HL-60/S4 treated with phorbol 12-myristate 13-acetate at 8.2 ng/mL for 4 days and 3 days (cell line): ENCODE data around the gene DNPEP.
"Not testable (repeated sequence)": the region's sequence is repeated elsewhere in the genome, so short reads cannot be mapped to it uniquely, and the experiment has no call there.

Experiments used
- in situ Hi-C: fragments of 300-500 bp; cut with MboI; formaldehyde crosslinking; loops from 2 replicates; pipeline ENCODE4 v1.15.0; 2022; ENCODE audit warnings: low sequenced_read_pairs

Gene DNPEP

DNA sequence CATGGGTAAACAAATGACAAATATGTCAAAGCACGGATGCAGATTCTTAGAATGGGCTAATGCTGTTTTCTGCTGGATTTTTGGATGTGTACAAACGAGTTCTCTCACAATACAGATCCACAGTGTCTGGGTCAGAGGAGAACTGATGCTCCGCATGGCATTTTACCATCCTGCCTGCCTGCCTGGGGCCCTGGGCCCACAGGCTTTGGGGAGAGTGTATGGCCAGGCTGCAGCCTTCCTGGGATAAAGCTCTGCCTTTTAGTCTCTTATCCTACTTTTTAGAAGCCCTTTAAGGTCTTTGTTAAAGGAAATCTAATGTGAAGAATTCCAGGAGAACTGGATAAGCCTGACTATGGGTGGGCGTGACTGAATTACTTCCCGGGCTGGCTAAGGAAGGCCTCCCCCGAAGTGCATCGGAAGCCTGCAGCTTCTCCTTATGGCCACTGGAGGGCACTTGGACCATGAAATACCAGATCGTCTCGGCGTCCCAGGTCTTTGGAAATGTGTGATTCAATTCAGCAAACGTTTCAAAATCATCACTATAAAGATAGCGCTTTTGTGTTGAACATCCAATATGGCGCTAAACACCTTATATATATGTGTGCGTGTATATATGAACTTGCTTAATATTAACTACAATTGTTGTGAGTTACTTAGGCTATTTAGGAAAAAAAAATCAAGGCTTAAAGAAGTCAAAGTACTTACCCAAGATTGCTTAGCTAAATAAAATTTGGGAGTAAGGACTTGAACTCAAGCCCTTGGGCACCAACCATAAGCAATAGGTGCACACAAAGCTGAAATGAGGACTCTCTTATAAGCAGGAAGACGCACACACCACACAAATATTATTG, 15.2 kb upstream of the DNPEP start:
- in situ Hi-C loops, result loop anchor here (10.0 kb wide), 1 partner anchor 122 kb away; no protein-coding TSS in a partner anchor

DNA sequence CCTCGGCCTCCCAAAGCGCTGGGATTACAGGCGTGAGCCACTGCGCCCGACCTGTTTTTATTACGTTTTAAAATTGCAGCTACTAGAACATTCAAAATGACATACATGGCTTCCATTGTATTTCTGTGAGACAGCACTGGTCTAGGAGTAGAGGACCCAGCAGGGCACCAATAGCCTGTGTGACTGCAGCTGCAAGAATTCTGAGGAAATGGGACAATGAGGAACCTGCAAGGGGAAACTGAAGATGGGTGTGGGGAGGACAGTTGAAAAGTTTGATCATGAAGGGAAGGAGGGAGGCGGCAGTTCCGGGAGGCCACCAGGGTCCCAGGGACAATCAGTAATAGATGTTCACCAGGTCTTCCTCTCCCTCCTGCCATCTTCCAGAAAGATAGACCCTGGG, 13.9 kb upstream of the DNPEP start:
- in situ Hi-C loops, result loop anchor here (10.0 kb wide), 1 partner anchor 123 kb away; no protein-coding TSS in a partner anchor

DNA sequence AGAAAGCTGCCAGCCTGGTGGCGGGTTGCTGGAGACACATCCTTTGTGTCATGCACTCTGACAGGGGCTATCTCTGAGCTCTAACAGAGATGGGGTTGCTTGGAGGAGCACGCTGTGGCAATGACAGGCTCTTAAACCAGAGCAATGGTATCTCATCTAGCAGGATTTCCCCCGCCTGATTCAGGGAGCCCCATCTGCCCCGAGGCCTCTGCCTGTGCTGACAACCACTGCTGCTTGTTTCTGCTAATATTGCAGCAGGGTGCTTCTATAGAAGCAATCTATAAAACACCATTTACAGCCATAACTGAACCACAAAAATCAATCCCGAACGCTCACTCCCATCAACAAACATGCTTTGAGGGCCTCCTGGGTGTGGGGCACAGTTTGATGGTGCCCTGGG, 12.8 kb upstream of the DNPEP start:
- in situ Hi-C loops, result loop anchor here (10.0 kb wide), 1 partner anchor 124 kb away; no protein-coding TSS in a partner anchor

DNA sequence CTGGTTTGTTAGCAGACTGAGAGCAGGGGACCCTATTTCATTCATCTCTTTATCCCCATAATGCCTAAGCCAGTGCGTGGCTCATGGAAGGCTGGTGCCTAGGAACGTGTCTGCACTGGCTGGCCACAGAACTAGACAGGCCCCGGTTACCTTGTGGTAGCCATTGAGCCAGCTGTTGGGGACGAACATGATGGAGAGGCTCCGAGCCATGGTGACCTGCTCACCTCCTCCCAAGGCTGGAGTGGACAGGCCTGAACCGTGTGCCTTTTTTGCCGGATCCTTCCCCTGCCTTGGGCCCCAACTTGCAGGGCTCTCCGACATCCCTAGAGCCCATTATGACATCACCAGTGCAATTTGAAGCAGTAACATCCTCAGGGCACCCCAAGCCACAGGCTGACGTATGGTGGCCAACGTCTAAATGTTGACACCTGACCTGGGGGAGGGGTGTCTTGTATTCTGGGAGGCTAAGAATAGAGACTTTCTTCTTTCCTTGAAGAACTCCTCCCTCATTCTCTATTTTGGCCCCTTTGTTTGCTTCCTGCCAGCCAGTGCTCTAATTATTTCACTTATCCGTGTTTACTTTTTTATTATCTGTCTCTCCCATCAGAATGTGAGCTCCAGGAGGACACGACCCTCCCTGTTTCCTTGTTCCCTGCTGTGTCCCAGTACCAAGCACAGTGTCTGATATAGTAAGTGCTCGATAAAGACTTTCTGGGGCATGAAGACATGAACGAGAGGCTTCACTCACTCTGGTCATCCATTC, 12.2 kb upstream of the DNPEP start:
- in situ Hi-C loops, result loop anchor here (10.0 kb wide), 1 partner anchor 125 kb away; no protein-coding TSS in a partner anchor

DNA sequence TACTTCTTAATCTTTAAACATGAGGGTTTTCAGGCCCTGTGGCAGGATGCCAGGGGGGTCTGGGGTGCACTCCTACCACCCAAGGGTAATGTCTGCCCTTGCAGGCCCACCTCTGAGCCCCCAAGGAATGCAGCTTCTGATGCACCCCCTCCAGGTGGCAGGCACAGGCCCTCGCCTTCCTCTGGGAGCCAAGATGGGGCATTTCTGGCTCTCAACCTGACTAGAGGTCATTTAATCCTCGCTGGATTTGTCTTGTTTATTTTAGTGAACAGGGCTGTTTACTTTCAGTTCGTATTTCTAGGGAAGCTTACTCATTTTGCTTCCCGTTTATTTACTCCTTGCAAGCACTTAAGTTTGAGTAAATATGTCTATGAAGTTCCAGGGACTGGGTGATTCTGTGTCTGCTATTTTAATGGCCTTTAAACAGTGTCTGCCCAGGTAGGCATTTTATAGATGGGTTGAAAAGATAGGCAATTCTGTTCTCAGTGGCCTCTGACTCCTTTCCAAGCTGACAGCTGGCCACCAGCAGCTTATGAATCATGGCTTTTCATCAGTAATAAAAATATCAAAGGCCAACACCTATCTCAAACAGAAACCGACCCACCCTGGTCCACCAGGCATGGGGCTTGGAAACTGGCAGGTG, 11.1 kb upstream of the DNPEP start:
- in situ Hi-C loops, result no loop called here

DNA sequence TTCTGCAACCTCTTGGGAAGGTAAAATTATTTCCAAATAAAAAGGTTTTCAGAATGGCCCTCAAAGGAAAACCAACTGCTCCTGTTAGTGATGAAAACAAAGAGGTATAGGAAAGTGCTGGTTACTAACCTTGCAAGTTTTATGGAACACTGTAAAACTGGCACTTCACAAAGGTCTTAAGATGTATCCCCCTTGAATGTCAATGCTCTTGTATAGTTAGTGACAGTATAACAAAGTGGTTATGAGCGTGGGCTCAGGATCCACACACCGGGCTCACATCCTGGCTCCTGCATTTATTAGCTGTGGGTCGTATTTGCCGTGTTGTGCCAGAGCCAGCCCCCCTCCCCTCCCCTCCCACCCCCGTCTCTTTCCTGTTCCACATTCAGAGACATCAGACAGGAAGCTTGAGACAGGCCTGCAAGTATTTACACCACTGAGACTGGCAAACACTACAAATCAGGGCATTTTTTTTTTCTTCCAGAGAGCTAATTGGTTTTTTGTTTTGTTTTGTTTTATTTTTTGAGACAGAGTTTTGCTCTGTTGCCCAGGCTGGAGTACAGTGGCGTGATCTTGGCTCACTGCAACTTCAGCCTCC, 9.2 kb upstream of the DNPEP start:
- in situ Hi-C loops, result no loop called here

DNA sequence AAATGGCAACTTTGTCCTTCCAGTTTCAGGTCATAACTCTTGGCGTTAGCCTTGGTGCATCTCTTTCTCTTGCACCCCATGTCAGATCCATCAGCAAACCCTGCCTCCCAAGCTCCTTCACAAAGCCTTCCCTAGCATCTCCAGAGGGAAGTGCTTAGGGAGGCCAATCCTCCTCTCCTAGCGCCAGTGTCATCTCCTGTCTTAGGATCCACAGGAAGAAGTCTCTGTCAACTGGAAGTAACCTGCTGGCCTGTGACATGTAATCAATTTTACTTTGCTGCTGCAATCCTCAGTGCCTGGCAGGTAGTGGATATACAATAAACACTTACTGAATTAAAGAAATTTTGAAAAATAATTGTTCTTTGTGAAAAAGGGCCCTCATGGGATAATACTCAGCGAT, 7.9 kb upstream of the DNPEP start:
- in situ Hi-C loops, result no loop called here

DNA sequence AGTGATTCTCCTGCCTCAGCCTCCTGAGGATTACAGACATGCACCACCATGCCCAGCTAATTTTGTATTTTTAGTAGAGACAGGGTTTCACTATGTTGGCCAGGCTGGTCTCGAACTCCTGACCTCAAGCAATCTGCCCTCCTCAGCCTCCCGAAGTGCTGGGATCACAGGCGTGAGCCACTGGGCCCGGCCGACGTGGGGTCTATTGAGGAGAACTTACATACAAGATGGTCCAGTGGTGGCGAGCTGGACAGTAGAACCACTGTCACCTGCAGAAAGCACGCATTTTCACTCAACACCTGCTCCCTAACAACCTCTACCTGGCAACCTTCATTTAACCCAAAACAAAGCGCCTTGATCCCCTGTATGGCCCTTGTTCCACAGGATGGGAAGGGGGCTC, 7.3 kb upstream of the DNPEP start:
- in situ Hi-C loops, result not testable (repeated sequence)

DNA sequence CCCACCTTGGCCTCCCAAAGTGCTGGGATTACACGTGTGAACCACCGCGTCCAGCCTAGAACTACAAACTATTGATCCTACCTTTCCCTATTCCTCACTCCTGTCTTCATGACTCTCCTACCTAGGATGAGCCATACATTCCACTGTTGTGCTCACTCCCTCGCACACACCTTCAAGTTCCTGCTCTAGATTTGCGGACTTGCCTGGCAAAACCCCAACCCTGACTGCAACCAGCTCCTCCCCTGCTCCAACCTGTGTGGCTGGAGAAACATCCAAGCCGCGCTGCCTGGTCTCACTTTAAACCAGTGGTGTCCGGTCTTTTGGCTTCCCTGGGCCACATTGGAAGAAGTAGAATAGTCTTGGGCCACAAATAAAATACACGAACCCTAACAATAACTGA, 5.0 kb upstream of the DNPEP start:
- in situ Hi-C loops, result no loop called here

DNA sequence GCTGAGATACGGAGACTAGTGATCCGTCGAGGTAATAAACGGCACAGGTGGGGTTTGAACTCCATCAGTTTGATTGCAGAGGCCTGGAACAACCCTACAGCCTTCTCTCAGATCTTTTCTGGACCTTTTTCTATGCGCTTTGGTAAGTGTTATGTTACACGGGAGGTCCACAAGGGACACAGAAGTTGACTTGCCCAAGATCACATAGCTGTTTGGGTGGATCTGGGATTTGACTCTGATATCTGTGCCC, 1.1 kb upstream of the DNPEP start:
- in situ Hi-C loops, result no loop called here

DNA sequence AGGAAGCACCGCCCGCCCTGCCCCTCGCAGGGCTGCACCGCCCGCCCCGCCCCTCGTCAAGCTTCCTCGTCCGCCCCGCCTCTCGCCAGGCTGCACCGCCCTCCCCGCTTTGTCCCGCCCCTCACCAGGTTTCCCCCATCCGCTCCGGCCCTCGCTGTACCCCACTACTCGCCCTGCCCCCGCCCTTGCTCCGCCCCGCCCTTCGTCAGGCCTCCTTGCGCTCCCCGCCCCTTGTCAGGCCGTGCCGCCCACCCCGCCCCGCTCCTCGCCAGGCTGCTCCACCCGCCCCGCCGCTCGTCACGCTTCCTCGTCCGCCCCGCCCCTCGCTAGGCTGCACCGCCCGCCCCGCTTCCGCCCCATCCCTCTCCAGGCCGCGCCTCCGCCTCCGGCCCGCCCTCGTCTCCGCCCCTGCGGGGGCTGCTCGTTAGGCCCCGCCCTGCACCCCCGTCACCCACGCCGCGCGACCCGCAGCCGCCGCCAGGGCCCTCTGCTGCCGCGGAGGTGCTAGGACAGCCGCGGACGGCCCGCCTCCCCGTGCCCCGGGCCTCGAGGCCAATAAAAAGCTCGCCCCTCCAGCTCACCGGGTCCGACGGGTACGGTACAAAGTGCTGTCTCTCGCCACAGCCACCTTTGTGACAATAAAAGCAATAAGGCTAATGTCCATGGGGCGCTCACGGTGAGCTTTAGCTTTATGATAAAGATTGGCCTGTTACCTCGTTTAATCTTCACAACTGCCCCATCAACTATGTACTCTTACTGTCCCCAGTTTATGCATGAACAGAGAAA, 602 bp upstream of the DNPEP start:
- in situ Hi-C loops, result no loop called here

DNA sequence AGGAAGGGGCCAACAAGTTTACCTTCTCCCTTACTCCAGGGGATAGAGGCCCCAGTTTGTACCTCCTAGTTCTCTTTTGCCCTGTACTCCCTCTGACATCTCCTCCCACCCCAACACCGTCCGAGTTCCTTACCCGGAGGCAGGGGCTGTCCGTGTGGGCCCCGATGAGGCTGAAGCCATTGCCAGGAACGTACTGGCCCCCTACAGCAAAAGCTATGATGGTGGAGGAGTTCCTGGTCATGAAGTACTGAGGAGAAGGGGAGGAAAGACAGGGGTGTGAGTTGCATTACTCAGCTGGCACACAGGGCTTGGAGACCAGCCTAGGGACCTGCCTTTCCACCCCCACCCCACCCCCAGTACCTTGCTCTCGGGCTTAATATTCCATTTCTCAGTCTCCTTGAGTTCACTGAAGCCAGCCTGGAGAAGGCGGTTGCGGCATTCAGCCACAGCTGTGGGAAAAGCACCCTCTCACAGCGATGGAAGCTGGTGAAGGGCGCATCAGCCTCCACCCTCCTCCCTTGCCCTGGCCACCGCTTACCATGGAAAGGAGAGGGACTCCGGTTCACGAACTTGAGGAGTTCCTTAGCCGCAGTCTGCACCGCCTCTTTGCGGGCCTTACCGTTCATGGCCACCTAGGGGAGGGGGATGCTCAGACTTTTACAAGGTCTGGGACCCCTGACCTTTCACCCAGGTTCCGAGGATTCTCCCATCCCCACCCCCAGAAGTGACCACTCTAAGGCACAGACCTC, 1.0 kb downstream of the DNPEP start:
- in situ Hi-C loops, result no loop called here

DNA sequence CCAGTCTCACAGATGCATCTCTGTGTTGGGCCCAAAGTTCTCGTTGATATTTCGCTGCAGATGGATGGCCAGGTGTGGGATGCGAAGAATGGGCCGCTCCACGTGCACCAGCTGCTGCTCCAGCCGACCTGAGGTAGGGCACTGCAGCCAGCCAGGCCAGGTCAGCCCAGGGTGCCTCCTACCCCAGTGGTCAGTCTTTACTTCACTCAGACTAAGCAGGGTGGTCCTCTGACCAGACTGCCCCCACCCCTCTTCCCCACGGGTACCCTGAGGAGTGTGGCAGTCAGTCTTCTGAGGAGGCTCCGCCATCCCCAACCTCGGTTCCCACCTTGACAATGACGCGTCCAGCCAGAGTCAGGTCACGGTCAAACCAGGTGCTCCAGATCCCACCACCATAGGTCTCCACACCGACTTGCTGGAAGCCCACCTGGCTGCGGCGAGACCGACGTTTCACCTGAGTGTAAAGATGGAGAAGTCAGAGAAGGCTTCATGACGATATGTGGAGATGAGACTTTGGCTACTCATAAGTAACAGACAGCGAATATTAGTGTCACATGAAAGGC, 1.7 kb downstream of the DNPEP start:
- in situ Hi-C loops, result no loop called here

DNA sequence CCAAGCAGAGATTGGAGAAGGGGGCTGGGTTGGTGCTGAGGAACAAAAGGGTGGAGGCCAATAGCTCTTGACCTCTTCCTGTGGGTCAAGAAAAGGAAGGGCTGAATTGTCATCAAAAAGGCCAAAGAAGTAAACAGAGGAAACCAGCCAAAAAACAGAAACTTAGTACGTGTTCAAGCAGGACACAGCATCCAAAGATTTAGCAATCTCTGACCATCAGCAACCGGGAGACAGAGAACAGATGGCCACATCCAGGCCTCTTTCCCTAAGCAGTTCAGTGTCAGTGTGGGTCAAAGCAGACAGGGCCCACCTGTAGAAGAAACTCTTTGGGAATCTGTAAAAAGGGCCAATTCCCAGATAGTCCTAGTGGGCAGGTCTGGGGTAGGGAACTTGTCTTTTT, 2.9 kb downstream of the DNPEP start:
- in situ Hi-C loops, result no loop called here

DNA sequence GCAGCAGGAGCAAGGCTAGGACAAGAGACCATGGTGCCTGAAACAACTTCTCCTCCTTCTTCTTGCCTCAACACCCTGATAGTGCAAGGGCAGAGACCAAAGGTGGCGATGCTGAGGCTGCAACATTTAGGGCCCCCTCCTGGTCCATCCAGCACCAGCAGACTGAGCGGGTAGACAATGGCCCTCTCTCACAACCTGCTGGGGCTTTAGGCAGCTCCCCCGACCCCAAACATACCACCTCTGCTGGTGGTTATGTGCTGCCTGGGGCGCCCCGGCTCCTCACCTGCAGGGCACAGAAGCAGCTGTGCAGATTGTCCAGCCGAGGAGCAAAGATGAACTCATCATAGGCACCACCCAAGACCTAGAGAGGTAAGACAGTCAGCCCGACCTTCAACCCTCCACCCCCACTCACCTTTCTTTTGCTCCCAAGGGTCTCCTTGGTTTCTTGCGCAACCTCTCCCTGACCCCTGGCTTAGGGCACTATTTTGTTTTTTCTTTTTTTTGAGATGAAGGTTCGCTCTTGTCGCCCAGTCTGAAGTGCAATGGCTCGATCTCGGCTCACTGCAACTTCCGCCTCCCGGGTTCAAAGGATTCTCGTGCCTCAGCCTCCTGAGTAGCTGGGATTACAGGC, 3.5 kb downstream of the DNPEP start:
- in situ Hi-C loops, result no loop called here

DNA sequence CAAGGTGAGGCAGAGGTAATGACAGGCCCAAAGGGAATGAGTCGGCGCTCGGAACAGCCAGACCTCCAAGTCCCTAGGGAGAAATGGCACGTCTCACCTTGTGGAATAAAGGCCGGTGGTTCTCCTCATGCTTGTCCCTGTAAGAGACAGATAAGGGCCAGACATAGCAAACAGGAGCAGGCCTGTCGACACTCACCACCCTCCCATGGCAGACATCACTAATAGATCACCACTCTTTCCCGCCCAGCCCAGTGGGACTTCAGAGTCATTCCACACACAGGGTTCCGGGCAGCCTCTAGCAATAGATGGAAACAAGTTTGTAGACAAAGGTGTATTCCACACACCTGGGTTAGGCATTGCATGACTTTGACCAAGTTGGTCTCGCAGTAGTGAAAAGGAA, 6.3 kb downstream of the DNPEP start:
- in situ Hi-C loops, result no loop called here

DNA sequence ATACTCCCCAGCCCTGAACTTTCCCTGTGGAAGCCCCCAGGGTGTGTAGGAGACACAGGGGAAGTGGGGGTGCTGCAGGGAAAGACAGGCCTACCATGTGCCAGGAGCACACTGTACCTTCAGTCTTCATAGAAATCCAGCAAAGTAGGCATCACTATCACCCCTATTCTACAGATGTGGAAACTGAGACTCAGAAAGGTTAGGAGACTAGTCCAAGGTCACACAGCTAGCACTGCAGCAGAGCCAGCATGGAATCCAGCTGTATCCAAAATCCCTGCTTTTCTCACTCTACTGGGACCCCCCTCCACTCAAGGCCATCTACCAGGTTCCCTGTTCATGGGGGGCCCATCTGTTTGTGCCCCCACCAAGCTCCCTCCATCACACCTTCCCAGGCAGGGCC, 6.8 kb downstream of the DNPEP start:
- in situ Hi-C loops, result no loop called here

DNA sequence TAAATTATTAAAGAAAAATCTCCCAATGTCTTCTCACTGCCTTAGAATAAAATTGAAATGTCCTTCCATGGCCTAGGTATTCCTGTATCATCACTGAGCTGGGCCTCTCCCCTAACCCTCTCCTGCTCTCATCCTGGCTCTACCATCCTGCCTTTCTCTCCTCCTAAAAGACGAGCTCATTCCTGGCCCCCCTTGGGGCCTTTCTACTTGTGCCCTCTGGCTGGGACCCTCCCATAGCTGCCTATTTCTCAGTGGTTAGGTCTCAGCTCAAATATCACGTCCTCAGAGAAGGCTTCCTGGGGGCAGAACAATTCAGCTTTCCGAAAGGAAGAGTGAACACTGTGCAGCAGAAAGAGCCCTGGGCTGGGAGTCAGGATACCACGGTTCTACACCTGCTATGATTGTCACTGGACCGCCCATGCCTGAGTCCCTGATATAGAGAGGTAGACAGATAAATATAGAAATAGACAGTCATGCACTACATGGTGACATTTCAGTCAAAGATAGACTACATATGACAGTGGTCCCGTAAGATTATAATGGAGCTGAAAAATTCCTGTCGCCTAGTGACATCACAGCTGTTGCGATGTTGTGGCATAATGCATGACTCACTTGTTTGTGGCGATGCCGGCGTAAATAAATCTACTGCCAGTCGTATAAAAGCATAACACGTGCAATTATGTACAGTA, 9.4 kb downstream of the DNPEP start:
- in situ Hi-C loops, result no loop called here

DNA sequence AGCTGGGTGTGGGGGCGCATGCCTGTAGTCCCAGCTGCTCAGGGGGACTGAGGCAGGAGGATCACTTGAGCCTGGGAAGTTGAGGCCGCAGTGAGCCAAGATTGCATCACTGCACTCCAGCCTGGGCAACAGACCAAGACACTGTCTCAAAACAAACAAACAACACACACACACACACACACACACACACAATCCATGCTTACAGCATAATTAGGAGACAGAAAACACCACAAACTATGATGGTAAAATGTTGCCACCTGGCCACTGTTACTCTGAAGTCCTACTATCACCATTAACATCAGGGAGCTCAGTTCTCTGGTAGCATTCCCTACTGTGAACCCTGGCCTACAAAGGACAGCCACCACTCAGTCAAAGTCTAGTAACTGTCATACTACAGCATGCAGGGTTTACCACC, 18.3 kb downstream of the DNPEP start:
- in situ Hi-C loops, result no loop called here
